BLaER1 treated with 17β-estradiol and CSF1 and Interleukin-3, amounts not matched to agents 10 nM and 100 nM (cell line): ENCODE data around the gene TMEM181.
"Not testable (repeated sequence)": the region's sequence is repeated elsewhere in the genome, so short reads cannot be mapped to it uniquely, and the experiment has no call there.

Experiments
- H3K27ac ChIP-seq, 11 experiments: shearing (Covaris generic); formaldehyde crosslinking; 2 replicates each; pipeline ENCODE4 v1.8.1; 2022
- H3K27me3 ChIP-seq, 11 experiments: shearing (Covaris generic); formaldehyde crosslinking; 2 replicates each; pipeline ENCODE4 v1.8.1; 2022
- H3K36me3 ChIP-seq, 11 experiments: shearing (Covaris generic); formaldehyde crosslinking; 2 replicates each; pipeline ENCODE4 v1.8.1; 2022
- H3K4me1 ChIP-seq, 10 experiments: shearing (Covaris generic); formaldehyde crosslinking; 2 replicates each; pipeline ENCODE4 v1.8.1; 2022
- H3K4me2 ChIP-seq, 11 experiments: shearing (Covaris generic); formaldehyde crosslinking; 2 replicates each; pipeline ENCODE4 v1.8.1; 2022
- H3K4me3 ChIP-seq, 10 experiments: shearing (Covaris generic); formaldehyde crosslinking; 2 replicates each; pipeline ENCODE4 v1.8.1; 2022
- H3K9ac ChIP-seq, 11 experiments: shearing (Covaris generic); formaldehyde crosslinking; 2 replicates each; pipeline ENCODE4 v1.8.1; 2022
- H3K9me3 ChIP-seq, 11 experiments: shearing (Covaris generic); formaldehyde crosslinking; replicated peaks in 1 of 11; 2 replicates each; pipeline ENCODE4 v1.8.1; 2022
- H4K20me1 ChIP-seq, 11 experiments: shearing (Covaris generic); formaldehyde crosslinking; 2 replicates each; pipeline ENCODE4 v1.8.1; 2022
- Cebpa-rat ChIP-seq, 11 experiments: shearing (Covaris generic); IDR thresholded peaks; 2 replicates each; pipeline ENCODE4 v1.8.1; 2022

The TMEM181 gene

DNA sequence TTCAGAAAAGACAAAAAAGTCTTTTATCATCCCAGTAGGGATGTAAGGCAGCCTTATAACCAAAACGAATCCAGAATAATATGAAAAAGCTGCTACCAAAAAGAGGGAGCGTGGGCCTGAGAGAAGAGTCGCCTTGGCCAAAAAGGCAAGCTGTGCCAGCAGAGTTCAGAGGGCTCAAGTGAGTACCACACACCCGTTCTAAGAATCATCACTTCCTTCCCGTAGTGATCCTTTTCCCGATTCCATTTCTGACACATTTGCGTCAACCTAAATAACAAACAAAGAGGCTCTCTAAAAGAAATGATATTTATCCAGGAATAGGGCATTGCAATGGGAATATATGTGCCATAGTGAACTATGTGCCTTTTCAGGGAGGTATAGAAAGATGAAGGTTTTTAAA, 3.8 kb upstream of the TMEM181 start:
- H3K9ac ChIP-seq, result no peak overlapping the region
- peaks cover 17 to 42% (median 32%) of the 10 kb centered on the region in 10 experiments for H3K4me1 ChIP-seq
- no peak for TF ChIP-seq Cebpa-rat (IDR thresholded peaks at IDR 0.05)
- H3K27ac ChIP-seq, result no peak overlapping the region
- H3K27me3 ChIP-seq, result no peaks in the 10 kb centered on the region
- H3K4me3 ChIP-seq, result no peak overlapping the region
- peaks cover 0 to 6% (median 4%) of the 10 kb centered on the region in 11 experiments; a peak in 16 of 22 replicates for H4K20me1 ChIP-seq
- H3K4me2 ChIP-seq, result peak overlapping the region; percentile 4 to 68 (median 43); a peak in 21 of 22 replicates
- H3K36me3 ChIP-seq, result no peaks in the 10 kb centered on the region
- H3K9me3 ChIP-seq, result no peaks in the 10 kb centered on the region

DNA sequence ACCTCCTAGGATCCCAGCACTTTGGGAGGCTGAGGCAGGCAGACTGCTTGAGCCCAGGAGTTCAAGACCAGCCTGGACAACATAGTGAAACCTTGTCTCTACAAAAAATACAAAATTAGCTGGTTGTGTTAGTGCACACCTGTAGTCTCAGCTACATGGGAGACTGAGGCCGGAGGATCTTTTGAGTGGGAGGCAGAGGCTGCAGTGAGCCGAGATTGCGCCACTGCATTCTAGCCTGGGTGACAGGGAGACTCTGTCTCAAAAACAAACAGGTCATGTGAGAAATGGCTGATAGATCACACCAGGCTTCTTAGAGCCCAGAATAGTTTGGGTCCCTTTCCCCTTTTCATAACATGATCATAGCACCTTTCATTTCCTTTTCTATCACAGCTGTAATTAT, 2.8 kb upstream of the TMEM181 start:
- H3K27me3 ChIP-seq, H3K36me3 ChIP-seq, H3K27ac ChIP-seq, H3K9ac ChIP-seq, H3K4me3 ChIP-seq, H3K9me3 ChIP-seq: not testable (repeated sequence)
- H3K4me2 ChIP-seq, result peak overlapping the region in 5 of 11 experiments; percentile 23 to 54 (median 32); a peak in 1 of 22 replicates
- peaks cover 27 to 52% (median 42%) of the 10 kb centered on the region in 10 experiments for H3K4me1 ChIP-seq
- H4K20me1 ChIP-seq, result peaks cover 9 to 16% (median 14%) of the 10 kb centered on the region in 11 experiments; a peak in 20 of 22 replicates

DNA sequence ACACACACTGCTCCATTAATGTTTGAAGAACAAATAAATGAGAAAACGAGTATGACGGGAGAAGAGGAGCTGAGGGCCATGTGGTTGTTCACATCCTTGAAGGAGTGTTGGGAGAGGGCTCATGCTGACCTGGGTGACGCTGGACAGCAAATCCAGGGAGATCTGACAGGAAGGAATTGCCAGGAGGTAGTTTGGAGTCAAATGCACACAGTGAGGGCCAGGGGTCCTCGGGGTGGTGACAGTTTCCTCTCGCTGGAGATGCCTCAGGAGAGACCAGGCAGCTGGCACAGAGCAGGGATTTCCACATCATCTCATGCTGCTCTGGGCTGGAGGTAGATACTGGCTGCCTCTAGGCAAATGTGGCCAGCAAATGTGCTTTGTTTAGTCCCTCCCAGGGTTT, 2.0 kb upstream of the TMEM181 start:
- TF ChIP-seq Cebpa-rat (IDR thresholded peaks at IDR 0.05), result no peak
- Histone ChIP-seq H3K4me2 (no peak overlapping the region), H3K27me3 (no peaks in the 10 kb centered on the region), H3K4me3 (no peak overlapping the region), H3K4me1 (peaks cover 35 to 60% (median 50%) of the 10 kb centered on the region in 10 experiments), H4K20me1 (peaks cover 17 to 24% (median 22%) of the 10 kb centered on the region in 11 experiments; a peak in 20 of 22 replicates), H3K27ac (no peak overlapping the region), H3K9me3 (no peaks in the 10 kb centered on the region), H3K36me3 (no peaks in the 10 kb centered on the region), H3K9ac (no peak overlapping the region)

DNA sequence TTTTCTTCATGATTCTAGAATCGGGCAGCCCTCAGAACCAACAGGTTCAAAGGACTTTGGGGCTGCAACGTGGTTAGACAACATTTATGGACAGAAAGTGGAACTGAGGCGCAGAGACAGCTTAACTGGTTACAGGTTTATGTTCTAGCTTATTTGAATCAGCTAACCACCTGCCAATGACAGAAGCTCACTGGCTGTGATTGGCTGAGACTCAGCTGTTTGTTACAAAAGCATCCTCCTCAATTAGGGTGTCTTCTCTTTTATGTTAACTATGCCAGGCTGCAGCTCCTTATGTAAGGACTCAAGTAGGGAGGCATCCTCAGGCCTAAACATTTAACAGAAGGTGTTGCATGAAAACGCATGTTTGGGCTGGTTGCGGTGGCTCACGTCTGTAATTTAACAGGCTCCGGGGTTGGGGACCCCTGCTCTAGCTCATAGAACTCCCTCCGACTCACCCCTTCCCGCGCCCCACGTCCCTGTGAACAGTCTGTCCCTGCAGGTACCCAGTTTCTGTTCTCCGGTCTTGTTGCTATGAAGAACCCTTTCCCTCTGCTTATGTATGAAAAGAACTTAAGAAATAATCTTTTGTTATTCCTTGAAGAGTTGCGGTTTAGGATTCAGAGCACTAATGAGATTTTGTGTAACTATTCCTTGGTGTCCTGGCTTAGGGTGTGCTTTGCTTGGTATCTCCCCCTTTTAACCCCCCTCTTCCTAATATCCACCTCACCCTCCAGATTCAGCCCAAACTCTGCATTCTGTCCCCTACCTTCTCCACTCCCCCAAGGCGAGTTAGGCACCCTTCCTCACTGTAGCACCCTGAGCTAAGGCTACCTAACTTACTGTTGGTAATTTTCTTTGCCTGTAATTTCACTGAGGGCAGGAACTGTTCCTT, 1.2 kb upstream of the TMEM181 start:
- Histone ChIP-seq H3K4me1 (peaks cover 42 to 65% (median 53%) of the 10 kb centered on the region in 10 experiments), H3K27ac (0 out of 22 replicates have a peak overlapping the region, but pooled peaks of 1 of the 11 experiments have one; percentile 95), H3K36me3 (peaks cover 0 to 7% (median 0%) of the 10 kb centered on the region in 11 experiments; a peak in 2 of 22 replicates), H3K4me3 (no peak overlapping the region), H3K9me3 (no peaks in the 10 kb centered on the region), H3K9ac (no peak overlapping the region; a peak in 1 of 22 replicates), H3K27me3 (no peaks in the 10 kb centered on the region), H4K20me1 (peaks cover 24 to 31% (median 30%) of the 10 kb centered on the region in 11 experiments; a peak in 21 of 22 replicates), H3K4me2 (peak overlapping the region in 4 of 11 experiments; percentile 96 to 99 (median 98); a peak in 4 of 22 replicates)
- no peak for TF ChIP-seq Cebpa-rat (IDR thresholded peaks at IDR 0.05)

DNA sequence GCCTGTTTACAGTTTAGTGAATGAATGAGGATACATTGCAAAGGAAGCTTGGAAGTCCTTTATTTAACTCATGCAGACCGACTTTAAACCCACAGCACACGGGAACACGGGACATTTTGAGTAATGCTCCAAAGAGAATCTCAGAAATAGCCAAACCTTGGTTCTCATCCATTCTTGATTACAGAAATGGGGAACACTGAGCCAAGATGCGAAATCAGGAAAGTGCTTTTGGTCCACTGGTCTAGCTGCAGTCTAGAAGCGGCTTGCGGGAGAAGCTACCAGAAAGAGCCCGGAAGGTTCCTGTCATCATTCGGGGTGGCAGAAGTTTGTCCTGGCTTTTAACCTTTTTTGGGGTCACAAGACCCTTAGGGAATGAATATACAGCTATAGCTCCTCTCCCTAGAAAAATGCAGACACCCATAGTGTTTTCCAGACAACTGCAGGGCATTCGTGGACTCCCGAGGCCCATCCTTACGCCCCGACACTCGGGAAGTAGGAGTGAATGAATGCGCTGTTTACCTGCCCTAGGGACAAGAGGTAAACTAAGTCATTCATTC, 475 bp upstream of the TMEM181 start:
- peaks cover 32 to 39% (median 37%) of the 10 kb centered on the region in 11 experiments; a peak in 21 of 22 replicates for H4K20me1 ChIP-seq
- H3K36me3 ChIP-seq, result peaks cover 0 to 14% (median 6%) of the 10 kb centered on the region in 11 experiments; a peak in 5 of 22 replicates
- no peaks in the 10 kb centered on the region for H3K9me3 ChIP-seq
- H3K4me2 ChIP-seq, result peak overlapping the region; percentile 87 to 100 (median 98)
- peak overlapping the region; percentile 96 to 99 (median 97) for H3K9ac ChIP-seq
- H3K4me1 ChIP-seq, result peaks cover 50 to 72% (median 59%) of the 10 kb centered on the region in 10 experiments
- H3K4me3 ChIP-seq, result peak overlapping the region; percentile 89 to 99 (median 94)
- no peaks in the 10 kb centered on the region for H3K27me3 ChIP-seq
- TF ChIP-seq Cebpa-rat (IDR thresholded peaks at IDR 0.05), result no peak
- peak overlapping the region; percentile 91 to 99 (median 96) for H3K27ac ChIP-seq

DNA sequence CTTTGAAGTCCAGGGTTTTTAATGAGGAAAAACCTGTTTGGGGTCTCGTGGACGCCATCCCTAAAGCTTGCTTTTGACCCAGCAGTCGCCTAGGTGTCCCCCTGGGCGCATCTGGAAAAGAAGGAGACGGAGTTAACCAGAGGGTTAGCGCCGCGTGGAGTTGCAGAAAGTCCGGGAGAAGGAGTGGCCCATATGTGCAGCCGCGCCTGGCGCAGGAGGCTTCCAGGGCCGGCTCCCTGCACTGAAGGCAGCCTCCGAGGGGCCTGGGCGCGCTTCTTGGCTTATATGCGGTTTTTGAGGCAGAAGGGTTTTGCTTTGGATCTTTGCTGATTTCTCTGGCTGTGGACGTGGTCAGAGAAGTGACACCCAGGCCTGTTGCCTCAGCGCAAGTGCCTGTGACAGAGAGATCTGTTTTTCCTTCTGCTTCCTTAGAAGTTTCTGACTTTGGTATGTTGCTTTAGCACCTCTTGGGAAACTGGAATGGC, 987 bp downstream of the TMEM181 start:
- Histone ChIP-seq H3K27me3 (no peaks in the 10 kb centered on the region), H3K27ac (peak overlapping the region; percentile 91 to 99 (median 96)), H3K4me3 (peak overlapping the region; percentile 89 to 99 (median 94)), H3K36me3 (peaks cover 0 to 17% (median 6%) of the 10 kb centered on the region in 11 experiments; a peak in 6 of 22 replicates), H4K20me1 (peaks cover 46 to 53% (median 51%) of the 10 kb centered on the region in 11 experiments; a peak in 21 of 22 replicates), H3K9me3 (no peaks in the 10 kb centered on the region), H3K4me2 (peak overlapping the region; percentile 87 to 100 (median 98)), H3K4me1 (peaks cover 51 to 71% (median 59%) of the 10 kb centered on the region in 10 experiments), H3K9ac (peak overlapping the region; percentile 96 to 99 (median 97))
- no peak for TF ChIP-seq Cebpa-rat (IDR thresholded peaks at IDR 0.05)

DNA sequence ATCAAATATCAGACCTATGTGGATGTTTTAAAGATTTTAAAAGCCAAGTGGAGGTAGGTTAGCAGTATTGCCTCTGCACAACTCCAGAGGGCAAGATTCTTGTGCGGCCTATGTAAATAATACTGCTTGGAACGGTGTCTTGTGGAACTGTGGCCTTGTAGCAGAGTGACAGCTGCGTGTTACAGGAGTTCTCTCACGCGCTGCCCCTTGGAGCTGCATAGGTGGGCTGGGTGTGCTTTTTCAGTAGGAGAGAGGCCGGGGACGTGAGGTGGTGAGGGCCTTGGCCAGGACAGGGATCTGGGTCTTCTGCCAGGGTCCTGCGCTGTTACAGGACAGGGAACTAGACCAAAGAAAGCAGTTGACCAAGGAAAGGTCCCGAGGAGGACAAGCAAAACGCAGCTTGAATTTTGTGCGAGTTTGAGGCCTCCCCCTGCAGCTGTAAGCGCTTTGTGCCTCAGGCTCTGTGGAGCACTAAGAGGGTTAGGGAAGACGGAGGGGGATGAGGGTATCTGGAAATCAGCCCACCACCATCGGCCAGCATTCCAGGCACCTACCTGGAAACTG, 1.5 kb downstream of the TMEM181 start:
- Histone ChIP-seq H3K9me3 (no peaks in the 10 kb centered on the region), H4K20me1 (peaks cover 51 to 59% (median 56%) of the 10 kb centered on the region in 11 experiments; a peak in 21 of 22 replicates), H3K27me3 (no peaks in the 10 kb centered on the region), H3K27ac (peak overlapping the region in 7 of 11 experiments; percentile 91 to 98 (median 97); a peak in 7 of 22 replicates), H3K4me1 (peaks cover 45 to 66% (median 54%) of the 10 kb centered on the region in 10 experiments), H3K4me2 (peak overlapping the region; percentile 87 to 100 (median 98)), H3K36me3 (peaks cover 0 to 20% (median 6%) of the 10 kb centered on the region in 11 experiments; a peak in 6 of 22 replicates), H3K4me3 (peak overlapping the region; percentile 89 to 99 (median 94)), H3K9ac (peak overlapping the region; percentile 96 to 99 (median 97))
- TF ChIP-seq Cebpa-rat (IDR thresholded peaks at IDR 0.05), result no peak

DNA sequence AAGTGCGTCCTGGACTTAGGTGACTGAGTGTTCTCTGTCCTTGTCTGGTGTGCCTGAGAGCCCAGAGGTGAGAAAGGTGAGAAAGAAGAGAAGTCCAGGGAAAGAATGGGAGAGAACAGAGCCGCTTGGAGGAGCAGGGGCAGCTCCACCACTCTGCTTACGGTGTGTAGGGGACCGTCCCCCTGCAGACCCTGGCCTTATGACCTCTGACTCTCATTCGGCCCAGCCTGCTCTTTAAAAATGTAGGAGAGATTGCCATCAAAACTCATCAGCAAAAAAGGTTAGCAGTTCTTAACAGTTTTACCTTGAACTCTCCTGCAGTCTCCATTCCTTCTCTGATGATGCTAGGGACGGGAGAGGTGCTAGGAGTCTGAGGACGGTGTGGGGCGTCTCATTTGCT, 2.0 kb downstream of the TMEM181 start:
- Histone ChIP-seq H3K9me3 (no peaks in the 10 kb centered on the region), H4K20me1 (peaks cover 57 to 64% (median 62%) of the 10 kb centered on the region in 11 experiments; a peak in 21 of 22 replicates), H3K27ac (no peak overlapping the region), H3K4me3 (peak overlapping the region; percentile 89 to 99 (median 94); a peak in 13 of 20 replicates), H3K27me3 (no peaks in the 10 kb centered on the region), H3K9ac (peak overlapping the region in 10 of 11 experiments; percentile 96 to 99 (median 97); a peak in 19 of 22 replicates), H3K4me2 (peak overlapping the region; percentile 87 to 100 (median 98)), H3K4me1 (peaks cover 42 to 62% (median 53%) of the 10 kb centered on the region in 10 experiments), H3K36me3 (peaks cover 0 to 20% (median 6%) of the 10 kb centered on the region in 11 experiments; a peak in 7 of 22 replicates)
- TF ChIP-seq Cebpa-rat (IDR thresholded peaks at IDR 0.05), result no peak
